Adrenal gland (tissue), 12 donors: ENCODE measurements around the gene SRRM2. TPM values are rescaled to one million over a fixed set of nuclear protein-coding genes. Genes with fewer than 3 reads are reported as not detected.

Experiments
- DNase-seq, 7 donors: peaks; one replicate each; pipeline ENCODE4 v3.0.0-alpha.2; 2019 to 2020
- H3K27ac ChIP-seq, 5 donors: fragments of 200-600 bp; sonication (generic) in 4 of 5; 1 replicate in 3 of 5; 2 replicates in 2 of 5; pipeline versions ENCODE4 v1.5.1 to v1.8.0; 2016 to 2020; ENCODE audit warnings: mild to moderate bottlenecking in 1 of 5
- H3K27me3 ChIP-seq: fragments of 200-600 bp; 2 replicates; pipeline ENCODE4 v1.8.0; 2021
- H3K36me3 ChIP-seq, 2 donors: fragments of 200-600 bp; replicated peaks in 1 of 2; 1 replicate in 1 of 2; 2 replicates in 1 of 2; pipeline versions ENCODE4 v1.5.1 to v1.8.0; 2018 to 2022
- H3K4me1 ChIP-seq, 2 donors: fragments of 200-600 bp; replicated peaks in 1 of 2; 1 replicate in 1 of 2; 2 replicates in 1 of 2; pipeline versions ENCODE4 v1.5.1 to v1.8.0; 2018 to 2021
- H3K4me3 ChIP-seq, 4 donors: fragments of 200-600 bp; sonication (generic) in 3 of 4; one replicate each; pipeline ENCODE4 v1.5.1; 2016 to 2018
- H3K9me3 ChIP-seq, 3 donors: fragments of 200-600 bp; sonication (generic) in 1 of 3; replicated peaks in 1 of 3; 1 replicate in 2 of 3; 2 replicates in 1 of 3; pipeline versions ENCODE4 v1.5.1 to v1.8.0; 2016 to 2021
- POLR2A ChIP-seq, 2 donors: fragments of 450-650 bp; IDR thresholded peaks; one replicate each; pipeline ENCODE4 v1.6.1; 2017; ENCODE audit warnings: antibody characterized with exemption in 2 of 2, mild to moderate bottlenecking in 2 of 2, moderate library complexity in 1 of 2
- WGBS, 4 donors: extraction: QIAGEN DNeasy Blood & Tissue Kit in 2 of 4; methylation state at CpG; one replicate each; pipeline versions ENCODE4 v1.1.5 to v1.1.7; 2013 to 2017; 5-methylcytosine and 5-hydroxymethylcytosine counted together
- intact Hi-C, 2 donors: fragments of 100-400 bp; cut with DNase I; formaldehyde crosslinking; loops; one replicate each; pipeline versions ENCODE4 v1.14.1 to v1.15.0; 2022 to 2023
- polyA plus RNA-seq, 3 donors: library from polyadenylated mRNA; stranded (reverse); fragments of 200-250 nt in 2 of 3; fragments of 350-450 nt in 1 of 3; fragmentation: Illumina TruSeq in 1 of 3; extraction: RNeasy Lipid Tissue Mini Kit (QIAGEN cat#74804) in 1 of 3; gene quantifications; one replicate each; pipeline ENCODE4 v1.2.3, GENCODE V29; 2013 to 2014
- total RNA-seq, 9 donors: library from RNA; depleted of rRNA in 4 of 9; stranded (reverse); fragments of >200 nt in 4 of 9; fragments of 120-200 nt in 1 of 9; fragmentation: NEBNext Ultra II Directional in 1 of 9; extraction: Animal tissue kit (Norgen Biotek cat#: 25700) in 1 of 9; gene quantifications; one replicate each; pipeline versions ENCODE4 v1.1.0 to v1.2.4, GENCODE V29; 2013 to 2023
- TF ChIP-seq, protein P1 (sequence below), 6 experiments: fragments of 450-650 bp in 4 of 6; fragments of 200-600 bp in 2 of 6; sonication (generic) in 1 of 6; IDR thresholded peaks; 1 replicate in 5 of 6; 2 replicates in 1 of 6; pipeline versions ENCODE4 v1.5.1 to v1.8.0; 2016 to 2021; ENCODE audit warnings: antibody characterized with exemption in 6 of 6, mild to moderate bottlenecking in 2 of 6, moderate library complexity in 1 of 6
- donor health status: healthy with polysubstance abuse.
- donor health status: Bipolar disorder and iron deficiency.
- donor health status: DM: yes; HTN: yes; CAD: no.
- donor health status: DM: no; HTN: no; CAD: no.
- donor health status: DM: no; HTN: no; CAD: no.
- donor health status: DM: yes; HTN: yes; CAD: no.

SRRM2 gene
- total and polyA plus RNA-seq, 12 donors, result 81.7 to 3,120 (median 328) TPM

DNA sequence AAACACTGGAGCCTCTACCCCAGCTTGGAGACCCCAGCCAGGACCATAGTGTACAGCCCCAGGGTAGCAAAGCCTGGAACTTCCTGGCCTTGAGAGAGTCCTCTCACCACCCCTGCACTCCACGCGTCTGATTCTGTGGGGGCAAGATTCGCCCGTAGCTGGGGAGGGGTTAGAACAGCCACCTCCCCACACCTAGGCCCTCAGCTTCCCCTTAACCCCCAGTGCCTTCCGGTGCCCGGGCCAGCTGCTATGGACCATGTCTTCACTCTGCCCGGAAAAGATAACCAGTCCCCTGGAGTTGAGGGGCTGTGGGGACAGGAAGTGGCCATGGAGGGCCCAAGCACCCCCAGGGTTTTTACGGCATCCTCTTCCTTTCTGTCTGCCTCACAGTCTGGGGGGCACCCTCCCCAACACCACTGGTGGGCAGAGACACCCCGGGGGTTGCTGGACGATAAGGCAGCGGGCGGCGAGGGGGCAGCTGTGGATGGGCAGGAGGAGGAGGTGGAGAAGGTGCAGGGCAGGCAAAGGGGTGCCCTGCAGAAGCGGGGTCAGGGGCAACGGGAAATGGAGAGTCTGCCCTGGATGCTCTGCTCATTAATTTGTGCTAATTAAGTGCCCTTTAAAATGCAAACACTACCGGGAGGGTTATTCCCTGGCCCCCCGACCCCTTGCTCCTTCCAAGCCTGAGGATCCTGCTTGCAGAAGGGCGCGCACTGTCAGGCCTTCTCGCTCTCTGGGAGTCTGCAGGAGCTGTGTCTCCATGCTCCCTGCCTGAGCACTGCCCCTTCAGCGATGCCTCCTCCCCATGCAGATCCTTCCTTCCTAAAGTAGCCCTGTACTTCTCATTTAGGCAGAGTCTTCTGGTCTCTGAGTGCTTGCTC, 34.8 kb upstream of the SRRM2 start:
- Histone ChIP-seq H3K36me3 (no peaks in the 10 kb centered on the region), H3K4me3 (no peak overlapping the region), H3K27ac (no peak overlapping the region), H3K4me1 (peaks cover 4 to 18% of the 10 kb centered on the region in 2 donors), H3K9me3 (no peaks in the 10 kb centered on the region), H3K27me3 (no peaks in the 10 kb centered on the region)
- TF ChIP-seq, protein P1, sequence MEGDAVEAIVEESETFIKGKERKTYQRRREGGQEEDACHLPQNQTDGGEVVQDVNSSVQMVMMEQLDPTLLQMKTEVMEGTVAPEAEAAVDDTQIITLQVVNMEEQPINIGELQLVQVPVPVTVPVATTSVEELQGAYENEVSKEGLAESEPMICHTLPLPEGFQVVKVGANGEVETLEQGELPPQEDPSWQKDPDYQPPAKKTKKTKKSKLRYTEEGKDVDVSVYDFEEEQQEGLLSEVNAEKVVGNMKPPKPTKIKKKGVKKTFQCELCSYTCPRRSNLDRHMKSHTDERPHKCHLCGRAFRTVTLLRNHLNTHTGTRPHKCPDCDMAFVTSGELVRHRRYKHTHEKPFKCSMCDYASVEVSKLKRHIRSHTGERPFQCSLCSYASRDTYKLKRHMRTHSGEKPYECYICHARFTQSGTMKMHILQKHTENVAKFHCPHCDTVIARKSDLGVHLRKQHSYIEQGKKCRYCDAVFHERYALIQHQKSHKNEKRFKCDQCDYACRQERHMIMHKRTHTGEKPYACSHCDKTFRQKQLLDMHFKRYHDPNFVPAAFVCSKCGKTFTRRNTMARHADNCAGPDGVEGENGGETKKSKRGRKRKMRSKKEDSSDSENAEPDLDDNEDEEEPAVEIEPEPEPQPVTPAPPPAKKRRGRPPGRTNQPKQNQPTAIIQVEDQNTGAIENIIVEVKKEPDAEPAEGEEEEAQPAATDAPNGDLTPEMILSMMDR (IDR thresholded peaks at IDR 0.05), result no peak
- TF ChIP-seq POLR2A (IDR thresholded peaks at IDR 0.05), result no peak
- no peak for DNase-seq
- 75 to 89% (median 86%) methylated on average over 12 to 21 of the region's 21 CpGs for WGBS, 4 donors
- intact Hi-C loops, result no loop called here

DNA sequence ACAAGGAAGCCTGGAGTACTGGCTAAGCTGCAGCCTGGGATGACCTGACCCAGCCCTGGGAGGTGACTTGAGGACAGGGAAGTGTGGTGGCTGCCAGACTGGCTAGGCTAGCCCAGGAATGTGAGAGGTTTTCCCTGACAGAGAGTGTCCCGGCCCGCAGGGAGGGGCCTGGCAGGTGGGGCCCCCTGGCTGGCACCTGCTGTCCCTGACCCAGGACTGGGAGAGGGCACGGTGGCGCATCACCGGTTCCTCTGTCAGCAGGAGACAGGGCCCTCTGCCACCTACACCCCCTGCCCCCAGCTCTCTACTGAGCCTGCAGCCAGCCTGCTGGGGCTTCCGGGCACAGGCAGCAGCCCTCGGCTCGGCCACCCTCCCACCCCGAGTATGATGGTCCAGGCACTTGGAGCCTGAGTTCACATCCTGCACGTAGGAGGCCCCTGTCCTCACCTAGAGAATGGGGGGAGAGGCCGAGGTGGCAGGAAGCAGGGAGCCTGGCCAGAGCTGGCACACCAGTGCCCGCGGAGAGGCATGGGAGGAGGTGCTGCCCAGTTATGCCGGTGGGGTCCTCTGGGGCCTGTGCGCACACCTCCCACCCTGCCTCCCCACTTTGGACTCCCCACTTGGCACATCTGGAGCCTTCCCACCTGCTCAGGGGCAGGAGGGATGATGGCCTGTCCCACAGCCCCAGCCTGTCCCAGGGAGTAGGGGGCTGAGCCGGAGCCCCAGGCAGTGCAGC, 32.9 kb upstream of the SRRM2 start:
- peak in 5 of 7 donors; percentile 18 to 70 (median 54) for DNase-seq
- H3K36me3 ChIP-seq, result no peaks in the 10 kb centered on the region
- no peaks in the 10 kb centered on the region for H3K9me3 ChIP-seq
- no peaks in the 10 kb centered on the region for H3K27me3 ChIP-seq
- peaks cover 4 to 18% of the 10 kb centered on the region in 2 donors for H3K4me1 ChIP-seq
- H3K4me3 ChIP-seq, result no peak overlapping the region
- intact Hi-C loops, result no loop called here
- no peak for TF ChIP-seq POLR2A (IDR thresholded peaks at IDR 0.05)
- TF ChIP-seq, protein P1 (IDR thresholded peaks at IDR 0.05), result no peak
- WGBS, 4 donors, result 56 to 100% (median 63%) methylated on average over 1 to 16 of the region's 16 CpGs
- H3K27ac ChIP-seq, result no peak overlapping the region

DNA sequence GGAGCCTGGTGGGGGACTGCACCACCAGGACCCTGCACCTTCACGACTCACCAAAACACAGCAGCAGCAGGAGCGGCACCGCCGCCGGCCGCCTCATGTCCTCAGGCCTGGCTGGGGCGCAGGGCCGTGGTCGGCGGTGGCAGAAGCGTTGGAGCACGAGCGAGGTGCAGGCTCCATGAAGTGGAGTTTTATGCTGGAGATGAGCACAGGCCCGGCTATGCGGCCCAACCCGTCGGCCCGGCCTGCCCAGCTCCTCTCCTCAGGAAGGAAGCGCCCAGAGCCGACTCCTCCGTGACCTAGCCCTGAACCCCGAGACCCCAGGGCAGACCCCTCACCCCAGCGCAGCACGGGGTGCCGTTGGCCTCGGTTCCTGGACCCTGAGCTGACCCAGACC, 32.4 kb upstream of the SRRM2 start, which contains the start of gene PRSS27:
PRSS27 (minus strand) TSS at position 161 of the 394 bp plus-strand sequence; CDS start at position 97, 64 bp downstream.
- 79 to 90% (median 87%) methylated on average over 7 to 26 of the region's 26 CpGs for WGBS, 4 donors
- H3K4me1 ChIP-seq, result peaks cover 4 to 18% of the 10 kb centered on the region in 2 donors
- H3K9me3 ChIP-seq, result no peaks in the 10 kb centered on the region
- H3K4me3 ChIP-seq, result peak within 1 kb of the TSS in 3 of 4 donors; percentile 28 to 62 (median 61)
- H3K36me3 ChIP-seq, result no peaks in the 10 kb centered on the region
- intact Hi-C loops, result no loop called here
- peak in 1 of 7 donors; percentile 20 for DNase-seq
- no peak for TF ChIP-seq POLR2A (IDR thresholded peaks at IDR 0.05)
- TF ChIP-seq, protein P1 (IDR thresholded peaks at IDR 0.05), result no peak
- H3K27me3 ChIP-seq, result no peaks in the 10 kb centered on the region
- peak within 1 kb of the TSS in 3 of 5 donors; percentile 61 to 79 (median 65) for H3K27ac ChIP-seq
